Body of pancreas (tissue), 4 donors: ENCODE measurements around the gene C1orf115. TPM values are rescaled to one million over a fixed set of nuclear protein-coding genes. Genes with fewer than 3 reads are reported as not detected.
"Not testable (repeated sequence)": the region's sequence is repeated elsewhere in the genome, so short reads cannot be mapped to it uniquely, and the experiment has no call there.

ENCODE experiments used
- ATAC-seq: fragments of 150-250 bp; one replicate; pipeline ENCODE4 v1.9.1; 2016
- DNase-seq, 4 donors: peaks; one replicate each; pipeline ENCODE4 v3.0.0-alpha.2; 2019
- H3K27ac ChIP-seq, 4 donors: fragments of 200-600 bp; sonication (generic); 1 replicate in 3 of 4; 2 replicates in 1 of 4; pipeline versions ENCODE4 v1.5.1 to v1.6.1; 2016 to 2019; ENCODE audit warnings: mild to moderate bottlenecking in 1 of 4, mixed read lengths in 1 of 4, moderate library complexity in 1 of 4
- H3K27me3 ChIP-seq, 2 donors: fragments of 200-600 bp; sonication (generic); one replicate each; pipeline ENCODE4 v1.6.0; 2016; ENCODE audit warnings: mild to moderate bottlenecking in 1 of 2
- H3K36me3 ChIP-seq, 2 donors: fragments of 200-600 bp; sonication (generic); replicated peaks in 1 of 2; 2 replicates each; pipeline ENCODE4 v1.5.1; 2016; ENCODE audit warnings: low read depth in 2 of 2; ENCODE audit not compliant: insufficient read depth in 1 of 2
- H3K4me1 ChIP-seq: fragments of 200-600 bp; sonication (generic); one replicate; pipeline ENCODE4 v1.6.0; 2016
- H3K4me3 ChIP-seq, 2 donors: fragments of 200-600 bp; sonication (generic); 1 replicate in 1 of 2; 2 replicates in 1 of 2; pipeline ENCODE4 v1.5.1; 2016 to 2019
- H3K9me3 ChIP-seq, 3 donors: fragments of 200-600 bp; sonication (generic); 1 replicate in 2 of 3; 2 replicates in 1 of 3; pipeline ENCODE4 v1.5.1; 2016
- CTCF ChIP-seq, 7 experiments: fragments of 450-650 bp in 4 of 7; fragments of 200-600 bp in 3 of 7; sonication (generic) in 3 of 7; IDR thresholded peaks; one replicate each; pipeline ENCODE4 v1.5.1; 2016 to 2019; ENCODE audit warnings: antibody characterized with exemption in 7 of 7
- POLR2A ChIP-seq, 3 donors: fragments of 450-650 bp; IDR thresholded peaks; one replicate each; pipeline ENCODE4 v1.6.1; 2016; ENCODE audit warnings: antibody characterized with exemption in 3 of 3, mild to moderate bottlenecking in 2 of 3
- WGBS, 2 donors: methylation state at CpG; one replicate each; pipeline ENCODE4 v1.1.5; 2017; 5-methylcytosine and 5-hydroxymethylcytosine counted together
- intact Hi-C: fragments of 100-400 bp; cut with DNase I; formaldehyde crosslinking; loops from one replicate; pipeline ENCODE4 v1.15.1; 2023
- total RNA-seq, 2 donors: library from RNA; depleted of rRNA; stranded (reverse); fragments of >200 nt; gene quantifications; one replicate each; pipeline ENCODE4 v1.1.0, GENCODE V29; 2016

The C1orf115 gene
- total RNA-seq, 2 donors from 2014 or later, result 10.9 to 11.4 TPM

DNA sequence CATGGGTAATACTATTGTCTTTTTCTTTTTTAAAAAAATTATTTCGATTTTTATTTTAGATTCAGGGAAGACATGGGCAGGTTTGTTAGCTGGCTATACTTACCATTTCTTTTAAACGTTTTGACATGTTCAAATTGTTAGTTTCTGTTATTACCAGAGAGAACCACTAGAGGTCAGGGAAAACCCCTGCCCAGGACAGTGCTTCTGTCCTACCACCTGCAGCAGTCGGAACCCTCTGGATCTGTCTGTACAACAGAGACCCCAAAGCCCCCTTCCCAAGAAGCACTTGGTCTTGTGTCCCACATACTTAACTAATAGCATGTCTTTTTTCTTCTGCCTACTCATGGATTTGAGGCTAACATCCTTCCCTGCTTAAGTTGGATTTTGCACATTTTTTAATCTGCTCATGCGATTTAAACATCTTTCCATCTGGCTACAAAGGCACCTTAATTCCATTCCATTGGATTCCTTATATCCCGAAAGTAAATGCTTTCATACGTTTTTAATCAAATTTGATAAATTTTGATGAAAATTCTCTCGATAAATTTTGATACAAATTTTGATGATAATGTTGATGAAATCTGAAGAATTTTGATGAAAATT lies 10.0 kb upstream of the C1orf115 start:
- WGBS, 2 donors, result 16 to 17% methylated on average over 7 of the region's 7 CpGs
- no peak overlapping the region for H3K27ac ChIP-seq
- no peak for TF ChIP-seq POLR2A (IDR thresholded peaks at IDR 0.05)
- peak; percentile 52 to 80 (median 72) for TF ChIP-seq CTCF (IDR thresholded peaks at IDR 0.05)
- peak; percentile 27 to 41 (median 31) for DNase-seq
- no peaks in the 10 kb centered on the region for H3K4me1 ChIP-seq
- H3K27me3 ChIP-seq, result no peaks in the 10 kb centered on the region
- H3K9me3 ChIP-seq, result no peaks in the 10 kb centered on the region
- intact Hi-C loops, result loop anchor here (5.0 kb wide), 1 partner anchor 97 kb away; no protein-coding TSS in a partner anchor
- ATAC-seq, result peak; percentile 74
- H3K36me3 ChIP-seq, result no peaks in the 10 kb centered on the region
- no peak overlapping the region for H3K4me3 ChIP-seq

- Histone ChIP-seq H3K27me3 (no peaks in the 10 kb centered on the region), H3K4me3 (no peak overlapping the region), H3K4me1 (no peaks in the 10 kb centered on the region), H3K9me3 (no peaks in the 10 kb centered on the region), H3K36me3 (no peaks in the 10 kb centered on the region), H3K27ac (no peak overlapping the region)
- 62 to 67% methylated on average over 10 of the region's 10 CpGs for WGBS, 2 donors
- DNase-seq (no peak), ATAC-seq (no peak)
- intact Hi-C loops, result loop anchor here (5.0 kb wide), 1 partner anchor 96 kb away; no protein-coding TSS in a partner anchor
- TF ChIP-seq CTCF (IDR thresholded peaks at IDR 0.05) (no peak), POLR2A (IDR thresholded peaks at IDR 0.05) (no peak)
Observed at GRCh38 chr1:220681220-220681880, 8.8 kb upstream of the C1orf115 start.

GRCh38 chr1:220682901-220683576 lies 7.1 kb upstream of the C1orf115 start:
- no peaks in the 10 kb centered on the region for H3K27me3 ChIP-seq
- ATAC-seq (no peak), DNase-seq (no peak)
- intact Hi-C loops, result loop anchor here (5.0 kb wide), 1 partner anchor 94 kb away; no protein-coding TSS in a partner anchor
- no peaks in the 10 kb centered on the region for H3K36me3 ChIP-seq
- H3K9me3 ChIP-seq, result no peaks in the 10 kb centered on the region
- TF ChIP-seq POLR2A (IDR thresholded peaks at IDR 0.05), result no peak
- no peak for TF ChIP-seq CTCF (IDR thresholded peaks at IDR 0.05)
- 78 to 97% methylated on average over 5 to 17 of the region's 17 CpGs for WGBS, 2 donors
- no peaks in the 10 kb centered on the region for H3K4me1 ChIP-seq
- no peak overlapping the region for H3K4me3 ChIP-seq
- H3K27ac ChIP-seq, result no peak overlapping the region

DNA sequence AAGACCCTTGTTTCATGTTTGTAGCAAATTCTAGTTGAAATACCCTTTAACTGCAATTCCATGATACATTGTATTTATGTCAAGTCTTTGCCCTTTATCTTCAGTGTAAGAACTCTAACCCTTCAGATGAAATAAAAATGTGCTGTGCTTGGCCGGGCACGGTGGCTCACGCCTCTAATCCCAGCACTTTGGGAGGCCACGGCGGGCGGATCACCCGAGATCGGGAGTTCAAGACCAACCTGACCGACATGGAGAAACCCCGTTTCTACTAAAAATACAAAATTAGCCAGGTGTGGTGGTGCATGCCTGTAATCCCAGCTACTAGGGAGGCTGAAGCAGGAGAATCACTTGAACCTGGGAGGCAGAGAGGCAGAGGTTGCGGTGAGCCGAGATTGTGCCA lies 6.4 kb upstream of the C1orf115 start:
- DNase-seq, ATAC-seq, H3K36me3 ChIP-seq, H3K4me1 ChIP-seq, H3K27ac ChIP-seq, H3K27me3 ChIP-seq, H3K9me3 ChIP-seq, H3K4me3 ChIP-seq: not testable (repeated sequence)
- 95 to 96% methylated on average over 12 of the region's 12 CpGs for WGBS, 2 donors
- intact Hi-C loops, result loop anchor here (5.0 kb wide), 1 partner anchor 94 kb away; no protein-coding TSS in a partner anchor

DNA sequence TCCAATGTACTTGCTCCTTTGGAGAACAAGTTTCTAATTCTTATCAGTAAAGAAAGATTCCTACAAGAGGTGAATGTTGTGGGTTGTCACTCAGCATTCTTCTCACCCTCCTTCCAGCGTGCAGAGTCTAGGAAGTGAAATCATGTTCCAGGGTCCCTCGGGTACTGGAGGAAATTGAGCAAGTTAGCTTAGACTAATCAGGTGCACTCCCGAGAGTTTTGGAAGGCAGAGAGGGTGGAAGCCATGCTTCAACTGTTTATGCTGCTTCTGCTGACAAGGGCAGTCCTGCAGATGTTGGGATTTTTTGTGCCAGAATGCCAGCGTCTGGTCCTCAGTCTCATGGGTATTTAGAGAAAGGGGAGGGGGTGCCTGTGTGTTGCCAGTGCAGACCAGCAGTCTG lies 5.3 kb upstream of the C1orf115 start:
- 52 to 54% methylated on average over 4 of the region's 4 CpGs for WGBS, 2 donors
- Histone ChIP-seq H3K27me3 (no peaks in the 10 kb centered on the region), H3K36me3 (no peaks in the 10 kb centered on the region), H3K9me3 (no peaks in the 10 kb centered on the region), H3K27ac (no peak overlapping the region), H3K4me3 (no peak overlapping the region), H3K4me1 (peaks cover 4% of the 10 kb centered on the region)
- ATAC-seq (no peak), DNase-seq (no peak)
- intact Hi-C loops, result loop anchor here (5.0 kb wide), 1 partner anchor 92 kb away; no protein-coding TSS in a partner anchor
- TF ChIP-seq CTCF (IDR thresholded peaks at IDR 0.05), result no peak
- TF ChIP-seq POLR2A (IDR thresholded peaks at IDR 0.05), result no peak
